ENCODE results near the gene COL23A1. TPM values are rescaled to one million over a fixed set of nuclear protein-coding genes. Genes with fewer than 3 reads are reported as not detected.

COL23A1 gene
- total and polyA plus RNA-seq, 4 donors: 0.76 to 4.4 (median 1.3) TPM

DNA sequence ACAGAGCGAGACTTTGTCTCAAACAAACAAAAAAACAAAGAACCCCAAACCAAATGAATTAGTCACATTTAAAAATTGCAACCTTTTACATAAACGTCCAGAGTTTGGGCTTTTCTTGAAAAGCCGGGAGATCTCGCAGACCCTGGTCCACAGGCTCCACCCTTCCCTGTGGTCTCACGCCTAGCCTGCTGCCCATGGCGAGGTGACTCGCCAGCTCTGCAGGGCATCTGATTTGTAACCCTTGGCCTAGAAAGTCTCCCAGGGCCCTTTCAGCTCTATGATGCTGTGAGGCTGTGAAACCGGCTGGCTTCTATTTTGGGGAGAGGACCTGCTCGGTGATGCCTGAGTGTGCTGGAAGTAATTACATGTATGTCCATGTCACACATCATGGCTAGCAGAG, 312.8 kb downstream of the COL23A1 start:
- Histone ChIP-seq H3K36me3 (ENCODE audit: control insufficient read depth in 4 of 4, insufficient read depth in 4 of 4, low read length in 4 of 4) (no peaks in the 10 kb centered on the region), H3K27ac (ENCODE audit: low read depth in 1 of 2, low read length in 1 of 2) (no peak overlapping the region), H3K9ac (ENCODE audit: insufficient read depth in 1 of 2, low read length in 2 of 2) (no peak overlapping the region), H3K4me3 (no peak overlapping the region), H3K27me3 (ENCODE audit: control insufficient read depth in 3 of 3, insufficient read depth in 3 of 3, low read length in 2 of 3) (no peaks in the 10 kb centered on the region), H3K4me1 (ENCODE audit: control insufficient read depth in 5 of 5, insufficient read depth in 5 of 5, low read length in 5 of 5) (peaks cover 0 to 11% (median 7%) of the 10 kb centered on the region in 5 donors), H3K9me3 (ENCODE audit: control insufficient read depth in 4 of 4, insufficient read depth in 3 of 4, low read length in 3 of 4) (peaks cover 0 to 5% (median 2%) of the 10 kb centered on the region in 4 donors)
- DNase-seq (no peak), ATAC-seq (ENCODE audit: insufficient read depth, low FRiP score) (no peak)
- 90 to 95% methylated on average over 9 of the region's 9 CpGs for WGBS, 2 donors
- TF ChIP-seq, protein P1, sequence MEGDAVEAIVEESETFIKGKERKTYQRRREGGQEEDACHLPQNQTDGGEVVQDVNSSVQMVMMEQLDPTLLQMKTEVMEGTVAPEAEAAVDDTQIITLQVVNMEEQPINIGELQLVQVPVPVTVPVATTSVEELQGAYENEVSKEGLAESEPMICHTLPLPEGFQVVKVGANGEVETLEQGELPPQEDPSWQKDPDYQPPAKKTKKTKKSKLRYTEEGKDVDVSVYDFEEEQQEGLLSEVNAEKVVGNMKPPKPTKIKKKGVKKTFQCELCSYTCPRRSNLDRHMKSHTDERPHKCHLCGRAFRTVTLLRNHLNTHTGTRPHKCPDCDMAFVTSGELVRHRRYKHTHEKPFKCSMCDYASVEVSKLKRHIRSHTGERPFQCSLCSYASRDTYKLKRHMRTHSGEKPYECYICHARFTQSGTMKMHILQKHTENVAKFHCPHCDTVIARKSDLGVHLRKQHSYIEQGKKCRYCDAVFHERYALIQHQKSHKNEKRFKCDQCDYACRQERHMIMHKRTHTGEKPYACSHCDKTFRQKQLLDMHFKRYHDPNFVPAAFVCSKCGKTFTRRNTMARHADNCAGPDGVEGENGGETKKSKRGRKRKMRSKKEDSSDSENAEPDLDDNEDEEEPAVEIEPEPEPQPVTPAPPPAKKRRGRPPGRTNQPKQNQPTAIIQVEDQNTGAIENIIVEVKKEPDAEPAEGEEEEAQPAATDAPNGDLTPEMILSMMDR (IDR thresholded peaks at IDR 0.05; ENCODE audit: control extremely low read depth, extremely low read depth): no peak

DNA sequence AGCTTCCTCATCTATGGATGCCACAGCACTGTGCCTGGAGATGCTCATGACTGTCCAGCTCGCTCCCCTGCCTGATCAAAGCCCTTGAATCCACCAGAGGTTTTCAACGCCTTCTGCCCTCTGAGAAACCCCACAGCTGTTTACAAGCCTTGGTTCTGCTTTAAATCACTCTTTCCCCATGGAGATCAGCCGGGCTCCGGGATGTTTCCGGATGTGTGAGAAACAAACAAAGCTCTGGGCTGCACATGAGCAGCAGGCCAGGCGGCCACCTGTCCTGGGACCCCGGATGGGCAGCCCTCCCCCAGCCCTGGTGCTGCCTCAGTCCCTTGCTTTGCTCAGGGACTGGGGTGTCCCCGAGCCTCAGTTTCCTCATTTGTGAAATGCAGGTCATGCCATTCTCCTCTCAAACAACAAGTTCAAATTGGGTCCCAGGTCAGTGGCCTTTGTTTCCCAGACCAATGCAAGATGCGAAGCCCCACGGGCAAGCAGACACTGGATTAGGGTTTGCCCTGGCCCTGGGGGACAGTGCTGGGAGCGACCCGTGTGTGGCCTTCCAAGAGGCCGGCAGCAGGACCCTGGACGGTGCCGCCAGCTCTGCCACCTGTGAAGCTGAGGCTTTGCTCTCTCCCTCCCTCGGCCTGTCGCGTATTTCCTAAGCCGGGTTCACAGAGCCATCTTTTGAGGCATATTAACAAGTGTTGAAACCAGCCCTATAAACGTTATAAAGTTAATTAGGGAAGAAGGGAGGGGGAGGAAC, 315.2 kb downstream of the COL23A1 start:
- no peaks in the 10 kb centered on the region for H3K36me3 ChIP-seq (ENCODE audit: control insufficient read depth in 4 of 4, insufficient read depth in 4 of 4, low read length in 4 of 4)
- no peak overlapping the region for H3K27ac ChIP-seq (ENCODE audit: low read depth in 1 of 2, low read length in 1 of 2)
- no peak for ATAC-seq (ENCODE audit: insufficient read depth, low FRiP score)
- no peaks in the 10 kb centered on the region for H3K27me3 ChIP-seq (ENCODE audit: control insufficient read depth in 3 of 3, insufficient read depth in 3 of 3, low read length in 2 of 3)
- H3K9ac ChIP-seq (ENCODE audit: insufficient read depth in 1 of 2, low read length in 2 of 2): no peak overlapping the region
- DNase-seq: peak; percentile 27 to 50 (median 37)
- no peak overlapping the region for H3K4me3 ChIP-seq
- peaks cover 0 to 9% (median 5%) of the 10 kb centered on the region in 5 donors for H3K4me1 ChIP-seq (ENCODE audit: control insufficient read depth in 5 of 5, insufficient read depth in 5 of 5, low read length in 5 of 5)
- TF ChIP-seq, protein P1 (IDR thresholded peaks at IDR 0.05; ENCODE audit: control extremely low read depth, extremely low read depth): no peak
- peaks cover 0 to 5% (median 2%) of the 10 kb centered on the region in 4 donors for H3K9me3 ChIP-seq (ENCODE audit: control insufficient read depth in 4 of 4, insufficient read depth in 3 of 4, low read length in 3 of 4)
- 85 to 87% methylated on average over 20 of the region's 20 CpGs for WGBS, 2 donors

DNA sequence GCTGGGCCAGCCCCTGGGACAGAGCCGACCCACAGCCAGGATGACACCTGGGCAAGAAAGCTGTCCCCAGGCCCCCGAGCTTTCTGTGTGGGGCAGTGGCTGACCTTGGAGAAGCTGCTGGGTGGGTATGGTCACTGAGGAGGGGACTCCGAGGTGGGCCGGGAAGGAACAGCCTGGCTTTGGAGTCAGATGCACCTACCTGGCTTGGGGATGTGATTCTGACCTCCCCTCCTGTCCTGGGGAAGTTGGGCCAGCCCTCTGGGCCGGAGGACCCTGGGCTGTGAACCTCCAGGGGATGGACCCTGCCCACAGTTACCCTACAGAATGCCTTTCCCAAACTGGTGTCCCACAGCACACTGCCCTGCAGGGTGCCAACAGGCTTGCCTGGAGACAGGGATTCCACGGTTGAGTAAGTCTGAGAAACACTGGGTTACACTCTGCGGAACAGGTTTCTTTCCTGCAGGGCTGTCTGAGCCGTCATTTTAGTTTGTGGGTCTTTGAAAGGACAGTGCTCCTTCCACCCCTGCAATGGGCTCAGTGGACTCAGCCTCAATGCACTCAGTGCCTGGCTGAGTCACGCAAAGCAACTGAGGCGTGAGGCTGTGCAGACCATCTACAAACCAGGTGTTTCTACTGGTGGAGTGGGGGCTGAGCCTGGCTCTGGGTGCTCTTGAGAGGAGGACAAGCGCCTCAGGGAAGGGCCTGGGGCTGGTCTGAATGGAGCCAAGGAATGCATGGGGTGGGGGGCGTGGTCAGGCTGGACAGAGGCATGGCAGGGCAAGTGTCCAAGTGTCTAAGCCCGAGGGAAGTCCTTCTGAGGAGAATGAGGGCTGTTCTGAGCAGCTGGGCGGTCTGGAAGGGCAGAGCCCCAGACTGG, 316.3 kb downstream of the COL23A1 start:
- 68 to 80% methylated on average over 14 of the region's 14 CpGs for WGBS, 2 donors
- no peak overlapping the region for H3K4me3 ChIP-seq
- peaks cover 0 to 5% (median 2%) of the 10 kb centered on the region in 4 donors for H3K9me3 ChIP-seq (ENCODE audit: control insufficient read depth in 4 of 4, insufficient read depth in 3 of 4, low read length in 3 of 4)
- ATAC-seq (ENCODE audit: insufficient read depth, low FRiP score) (peak; percentile 66), DNase-seq (peak in 2 of 3 donors; percentile 39 to 43)
- H3K27me3 ChIP-seq (ENCODE audit: control insufficient read depth in 3 of 3, insufficient read depth in 3 of 3, low read length in 2 of 3): no peaks in the 10 kb centered on the region
- no peak overlapping the region for H3K9ac ChIP-seq (ENCODE audit: insufficient read depth in 1 of 2, low read length in 2 of 2)
- H3K27ac ChIP-seq (ENCODE audit: low read depth in 1 of 2, low read length in 1 of 2): peak overlapping the region in 1 of 2 donors; percentile 5
- H3K36me3 ChIP-seq (ENCODE audit: control insufficient read depth in 4 of 4, insufficient read depth in 4 of 4, low read length in 4 of 4): no peaks in the 10 kb centered on the region
- peaks cover 0 to 6% (median 5%) of the 10 kb centered on the region in 5 donors for H3K4me1 ChIP-seq (ENCODE audit: control insufficient read depth in 5 of 5, insufficient read depth in 5 of 5, low read length in 5 of 5)
- TF ChIP-seq, protein P1 (IDR thresholded peaks at IDR 0.05; ENCODE audit: control extremely low read depth, extremely low read depth): no peak
